HepG2 (cell line): ENCODE results near the gene ZBTB44. TPM values are rescaled to one million over a fixed set of nuclear protein-coding genes. Genes with fewer than 3 reads are reported as not detected.

Experiments
- DMAP1 ChIP-seq: IDR thresholded peaks from 2 replicates; pipeline ENCODE4 v1.6.1; 2016
- ESRRA ChIP-seq: sonication (generic); formaldehyde crosslinking; IDR thresholded peaks from 2 replicates; pipeline ENCODE4 v1.5.1; 2020; ENCODE audit warnings: mild to moderate bottlenecking, low read depth, missing genetic modification reagents
- GABPA ChIP-seq, 2 experiments: IDR thresholded peaks; 2 replicates each; pipeline ENCODE4 v1.6.1; 2011 to 2016; ENCODE audit warnings: low read depth in 2 of 2, low read length in 1 of 2, missing biosample characterization in 1 of 2, missing genetic modification characterization in 1 of 2
- MAFK ChIP-seq, 2 experiments: IDR thresholded peaks in 1 of 2; conservative IDR thresholded peaks in 1 of 2; 2 replicates each; pipeline ENCODE4 v1.6.1; 2011; ENCODE audit warnings: improper control_type of control experiment in 2 of 2, low read length in 2 of 2
- MTF2 ChIP-seq: sonication (generic); formaldehyde crosslinking; IDR thresholded peaks from 2 replicates; pipeline ENCODE4 v1.5.0; 2020; ENCODE audit warnings: missing genetic modification reagents, borderline replicate concordance
- PHF21A ChIP-seq: sonication (generic); formaldehyde crosslinking; IDR thresholded peaks from 2 replicates; pipeline ENCODE4 v1.5.0; 2020; ENCODE audit warnings: mild to moderate bottlenecking, missing genetic modification reagents
- SAP130 ChIP-seq: IDR thresholded peaks from 2 replicates; pipeline ENCODE4 v1.6.1; 2016; ENCODE audit warnings: low read depth
- SMYD3 ChIP-seq: sonication (generic); formaldehyde crosslinking; IDR thresholded peaks from 2 replicates; pipeline ENCODE4 v1.8.1; 2023; ENCODE audit warnings: mild to moderate bottlenecking, missing genetic modification reagents
- THRA ChIP-seq: sonication (generic); formaldehyde crosslinking; IDR thresholded peaks from 2 replicates; pipeline ENCODE4 v1.4.0; 2020; ENCODE audit warnings: missing genetic modification reagents, borderline replicate concordance
- THYN1 ChIP-seq: sonication (generic); formaldehyde crosslinking; IDR thresholded peaks from 2 replicates; pipeline ENCODE4 v1.8.1; 2023; ENCODE audit warnings: low read depth, mild to moderate bottlenecking, moderate library complexity, missing genetic modification reagents, borderline replicate concordance
- YY1 ChIP-seq: IDR thresholded peaks from 2 replicates; pipeline ENCODE4 v1.6.1; 2011; ENCODE audit warnings: low read length, low read depth, moderate library complexity, mild to moderate bottlenecking; ENCODE audit not compliant: insufficient read depth, insufficient replicate concordance
- ZNF205 ChIP-seq: IDR thresholded peaks from 2 replicates; pipeline ENCODE4 v1.6.1; 2018; ENCODE audit warnings: missing biosample characterization, missing genetic modification reagents
- ZNF274 ChIP-seq: sonication (generic); formaldehyde crosslinking; IDR thresholded peaks from 2 replicates; pipeline ENCODE4 v1.5.1; 2020; ENCODE audit warnings: mild to moderate bottlenecking, missing genetic modification reagents
- ZNF761 ChIP-seq: sonication (generic); formaldehyde crosslinking; conservative IDR thresholded peaks from 2 replicates; pipeline ENCODE4 v1.4.0; 2020; ENCODE audit warnings: mild to moderate bottlenecking, missing genetic modification reagents
- polyA plus RNA-seq, 8 experiments: library from polyadenylated mRNA; depleted of rRNA in 3 of 8; stranded (reverse) in 7 of 8; unstranded in 1 of 8; fragments of >200 nt; fragmentation: Illumina TruSeq in 4 of 8; extraction: Trizol in 4 of 8; gene quantifications; 2 replicates each; pipeline versions ENCODE4 v1.2.1 to v1.2.3, GENCODE V29; 2011 to 2016; ENCODE audit warnings: low read depth in 4 of 8, missing spikeins in 1 of 8, mixed read lengths in 1 of 8; ENCODE audit not compliant: insufficient read depth in 1 of 8
- total RNA-seq, 5 experiments: library from RNA; depleted of rRNA; stranded (reverse); fragments of >200 nt; fragmentation: Illumina TruSeq; extraction: Trizol; gene quantifications; 2 replicates each; pipeline ENCODE4 v1.2.3, GENCODE V29; 2016; ENCODE audit warnings: low read depth in 1 of 5
- TF ChIP-seq, protein P1 (sequence below): IDR thresholded peaks from 2 replicates; pipeline ENCODE4 v1.4.0; 2020; ENCODE audit warnings: mild to moderate bottlenecking, missing genetic modification reagents
- TF ChIP-seq, protein P2 (sequence below): sonication (generic); formaldehyde crosslinking; IDR thresholded peaks from 2 replicates; pipeline ENCODE4 v1.4.0; 2020; ENCODE audit warnings: missing genetic modification reagents, mild to moderate bottlenecking, borderline replicate concordance
- TF ChIP-seq, protein P3 (sequence below), 2 experiments: sonication (generic) in 1 of 2; formaldehyde crosslinking in 1 of 2; IDR thresholded peaks; 2 replicates each; pipeline versions ENCODE4 v1.4.0 to v1.6.1; 2018 to 2020; ENCODE audit warnings: missing genetic modification reagents in 2 of 2, borderline replicate concordance in 1 of 2, low read depth in 1 of 2, mild to moderate bottlenecking in 1 of 2, missing biosample characterization in 1 of 2

The ZBTB44 gene
- total and polyA plus RNA-seq, 2 of the 13 experiments (the other 11 are each of a cell fraction or from before 2014, with no cell fraction given), result 22.8 to 23.6 TPM

DNA sequence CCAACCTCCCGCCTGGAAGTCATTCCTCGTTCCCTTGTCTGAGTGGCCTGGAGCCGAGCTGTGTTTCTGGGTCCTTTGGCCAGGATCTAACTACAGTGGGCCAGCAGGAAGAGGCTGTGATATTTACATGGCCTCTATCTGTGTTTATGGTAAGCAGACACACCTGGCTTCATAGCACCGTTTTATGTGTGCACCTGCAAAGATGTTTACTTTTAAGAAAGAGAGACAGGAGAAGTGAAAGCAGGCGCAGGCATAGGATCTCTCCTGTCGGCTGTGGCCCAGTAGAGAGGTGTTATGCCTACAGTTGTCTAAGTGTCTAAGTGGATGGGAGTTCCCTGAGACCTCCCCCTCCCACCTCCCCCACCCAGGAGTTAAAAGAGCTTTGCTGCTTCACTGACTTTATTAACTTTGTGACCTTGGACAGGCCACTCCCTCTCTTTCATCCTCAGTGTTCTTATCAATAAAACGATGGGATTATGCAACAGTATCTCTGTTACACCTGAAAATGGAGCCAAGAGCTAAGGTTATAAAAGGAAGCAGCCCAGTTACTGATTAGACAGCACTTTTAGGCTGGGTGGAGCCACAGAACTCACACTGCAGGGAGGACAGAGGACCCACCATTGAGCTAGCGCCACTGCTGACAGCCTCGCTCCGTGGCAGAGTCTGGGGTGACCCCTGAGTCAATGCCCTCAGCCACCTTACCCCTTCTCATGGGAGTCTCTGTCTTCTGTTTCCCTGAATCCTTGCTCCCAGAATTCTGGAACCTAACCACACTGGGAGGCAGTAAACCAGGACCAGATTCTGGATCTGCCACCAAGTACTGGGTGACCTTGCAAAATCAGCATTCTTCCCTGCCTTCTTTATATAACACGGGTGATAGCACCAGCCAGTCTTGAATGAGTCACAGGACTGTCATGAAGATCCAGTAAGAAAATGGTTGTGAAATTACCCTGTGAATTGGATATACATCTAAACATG is 133.1 kb downstream of the ZBTB44 start (continued):
- TF ChIP-seq, protein P1, sequence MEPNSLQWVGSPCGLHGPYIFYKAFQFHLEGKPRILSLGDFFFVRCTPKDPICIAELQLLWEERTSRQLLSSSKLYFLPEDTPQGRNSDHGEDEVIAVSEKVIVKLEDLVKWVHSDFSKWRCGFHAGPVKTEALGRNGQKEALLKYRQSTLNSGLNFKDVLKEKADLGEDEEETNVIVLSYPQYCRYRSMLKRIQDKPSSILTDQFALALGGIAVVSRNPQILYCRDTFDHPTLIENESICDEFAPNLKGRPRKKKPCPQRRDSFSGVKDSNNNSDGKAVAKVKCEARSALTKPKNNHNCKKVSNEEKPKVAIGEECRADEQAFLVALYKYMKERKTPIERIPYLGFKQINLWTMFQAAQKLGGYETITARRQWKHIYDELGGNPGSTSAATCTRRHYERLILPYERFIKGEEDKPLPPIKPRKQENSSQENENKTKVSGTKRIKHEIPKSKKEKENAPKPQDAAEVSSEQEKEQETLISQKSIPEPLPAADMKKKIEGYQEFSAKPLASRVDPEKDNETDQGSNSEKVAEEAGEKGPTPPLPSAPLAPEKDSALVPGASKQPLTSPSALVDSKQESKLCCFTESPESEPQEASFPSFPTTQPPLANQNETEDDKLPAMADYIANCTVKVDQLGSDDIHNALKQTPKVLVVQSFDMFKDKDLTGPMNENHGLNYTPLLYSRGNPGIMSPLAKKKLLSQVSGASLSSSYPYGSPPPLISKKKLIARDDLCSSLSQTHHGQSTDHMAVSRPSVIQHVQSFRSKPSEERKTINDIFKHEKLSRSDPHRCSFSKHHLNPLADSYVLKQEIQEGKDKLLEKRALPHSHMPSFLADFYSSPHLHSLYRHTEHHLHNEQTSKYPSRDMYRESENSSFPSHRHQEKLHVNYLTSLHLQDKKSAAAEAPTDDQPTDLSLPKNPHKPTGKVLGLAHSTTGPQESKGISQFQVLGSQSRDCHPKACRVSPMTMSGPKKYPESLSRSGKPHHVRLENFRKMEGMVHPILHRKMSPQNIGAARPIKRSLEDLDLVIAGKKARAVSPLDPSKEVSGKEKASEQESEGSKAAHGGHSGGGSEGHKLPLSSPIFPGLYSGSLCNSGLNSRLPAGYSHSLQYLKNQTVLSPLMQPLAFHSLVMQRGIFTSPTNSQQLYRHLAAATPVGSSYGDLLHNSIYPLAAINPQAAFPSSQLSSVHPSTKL (CRISPR knock-in tag), result peak; percentile 88
- TF ChIP-seq SMYD3 (CRISPR knock-in tag) (peak; percentile 72; the same call in 1 of the 2 replicates), ESRRA (peak; percentile 79; the same call in 1 of the 2 replicates), ZNF761 (peak; percentile 93), DMAP1 (peak; percentile 58; the same call in 1 of the 2 replicates), MAFK (conservative IDR thresholded peaks at IDR 0.05 in 1 of 2, IDR thresholded peaks at IDR 0.05 in 1 of 2; ENCODE audit: low read length in 2 of 2) (peak; percentile 62 to 88), THYN1 (no peak), SAP130 (CRISPR knock-in tag) (peak; percentile 75), ZNF205 (peak; percentile 49; the same call in 1 of the 2 replicates), YY1 (peak; percentile 21), ZNF274 (no peak), PHF21A (CRISPR knock-in tag) (peak; percentile 88), GABPA (IDR thresholded peaks at IDR 0.05; ENCODE audit: low read depth, low read length) (no peak), GABPA (CRISPR knock-in tag; IDR thresholded peaks at IDR 0.05; ENCODE audit: low read depth) (peak; percentile 27; the same call in 1 of the 2 replicates), MTF2 (CRISPR knock-in tag) (no peak), THRA (peak; percentile 73; the same call in 1 of the 2 replicates)
- TF ChIP-seq, protein P2, sequence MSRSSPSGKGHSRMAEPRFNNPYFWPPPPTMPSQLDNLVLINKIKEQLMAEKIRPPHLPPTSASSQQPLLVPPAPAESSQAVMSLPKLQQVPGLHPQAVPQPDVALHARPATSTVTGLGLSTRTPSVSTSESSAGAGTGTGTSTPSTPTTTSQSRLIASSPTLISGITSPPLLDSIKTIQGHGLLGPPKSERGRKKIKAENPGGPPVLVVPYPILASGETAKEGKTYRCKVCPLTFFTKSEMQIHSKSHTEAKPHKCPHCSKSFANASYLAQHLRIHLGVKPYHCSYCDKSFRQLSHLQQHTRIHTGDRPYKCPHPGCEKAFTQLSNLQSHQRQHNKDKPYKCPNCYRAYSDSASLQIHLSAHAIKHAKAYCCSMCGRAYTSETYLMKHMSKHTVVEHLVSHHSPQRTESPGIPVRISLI (CRISPR knock-in tag), result peak; percentile 62; the same call in 1 of the 2 replicates
- TF ChIP-seq, protein P3, sequence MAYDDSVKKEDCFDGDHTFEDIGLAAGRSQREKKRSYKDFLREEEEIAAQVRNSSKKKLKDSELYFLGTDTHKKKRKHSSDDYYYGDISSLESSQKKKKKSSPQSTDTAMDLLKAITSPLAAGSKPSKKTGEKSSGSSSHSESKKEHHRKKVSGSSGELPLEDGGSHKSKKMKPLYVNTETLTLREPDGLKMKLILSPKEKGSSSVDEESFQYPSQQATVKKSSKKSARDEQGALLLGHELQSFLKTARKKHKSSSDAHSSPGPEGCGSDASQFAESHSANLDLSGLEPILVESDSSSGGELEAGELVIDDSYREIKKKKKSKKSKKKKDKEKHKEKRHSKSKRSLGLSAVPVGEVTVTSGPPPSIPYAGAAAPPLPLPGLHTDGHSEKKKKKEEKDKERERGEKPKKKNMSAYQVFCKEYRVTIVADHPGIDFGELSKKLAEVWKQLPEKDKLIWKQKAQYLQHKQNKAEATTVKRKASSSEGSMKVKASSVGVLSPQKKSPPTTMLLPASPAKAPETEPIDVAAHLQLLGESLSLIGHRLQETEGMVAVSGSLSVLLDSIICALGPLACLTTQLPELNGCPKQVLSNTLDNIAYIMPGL (CRISPR knock-in tag; IDR thresholded peaks at IDR 0.05; ENCODE audit: borderline replicate concordance in 1 of 2, low read depth in 1 of 2), result peak in 1 of 2 experiments; percentile 47; a peak in 1 of 4 replicates
